LHCN-M2 (cell line): Measurements from ENCODE around the gene KRT86. TPM values are rescaled to one million over a fixed set of nuclear protein-coding genes. Genes with fewer than 3 reads are reported as not detected.
A peak's percentile ranks its signal among the peaks of the same experiment; 100 is the strongest.
"Not testable (repeated sequence)": the region's sequence is repeated elsewhere in the genome, so short reads cannot be mapped to it uniquely, and the experiment has no call there.

Experiments used
- DNase-seq: peaks from one replicate; pipeline ENCODE4 v3.0.0-alpha.2; 2012; ENCODE audit warnings: low read depth
- total RNA-seq: library from RNA; depleted of rRNA; stranded (reverse); fragments of >200 nt; gene quantifications from 2 replicates; pipeline ENCODE4 v1.2.3, GENCODE V29; 2014

The KRT86 gene
- total RNA-seq, 1 experiment from 2014 or later, result 0.06 TPM

DNA sequence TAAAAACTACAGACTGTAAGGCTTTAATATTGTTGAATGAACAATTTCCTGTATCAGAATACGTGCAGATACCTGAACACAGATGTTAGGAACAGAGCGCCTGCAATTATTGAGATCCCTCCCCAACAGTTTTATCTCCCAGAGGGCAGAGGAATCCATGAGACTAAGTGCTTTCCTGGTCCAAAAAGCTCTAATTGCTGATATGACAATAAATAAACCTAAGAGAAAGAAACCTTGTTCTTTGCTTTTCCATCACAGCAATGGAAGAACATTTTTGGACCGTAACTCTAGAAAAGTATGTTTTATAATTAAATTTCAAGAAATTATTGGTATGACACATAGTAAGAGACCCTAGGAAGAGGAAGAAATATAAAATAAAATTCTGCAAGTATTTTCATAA is 59.7 kb downstream of the KRT86 start:
- no peak for DNase-seq

DNA sequence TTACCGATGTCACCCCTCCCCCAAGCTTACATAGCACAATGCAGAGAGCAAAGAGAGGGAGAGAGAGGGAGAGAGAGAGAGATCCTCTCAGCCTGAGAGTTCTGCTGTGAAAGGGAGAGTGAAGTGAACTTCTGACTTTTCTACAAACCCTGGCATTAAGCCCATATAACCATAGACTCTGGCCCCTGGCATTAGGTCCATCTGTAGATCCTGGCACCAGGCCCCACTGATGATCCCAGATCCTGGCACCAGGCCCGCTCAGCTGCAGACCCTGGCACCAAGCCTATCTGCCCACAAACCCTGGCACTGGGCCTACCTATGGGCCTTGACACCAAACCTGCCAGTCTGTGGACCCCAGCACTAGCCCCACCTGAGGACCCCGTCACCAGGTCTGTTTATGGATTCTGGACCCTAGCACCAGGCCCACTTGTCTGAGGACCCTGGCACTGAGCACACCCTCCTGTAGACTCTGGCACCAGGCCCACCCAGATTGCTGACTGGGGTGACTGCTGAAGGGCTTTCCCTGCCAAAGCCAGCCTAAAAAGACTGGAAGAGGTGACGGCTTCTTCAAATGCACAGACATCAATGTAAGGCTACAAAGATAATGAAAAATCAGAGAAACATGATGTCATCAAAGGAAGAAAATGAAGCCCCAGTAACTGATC is 61.3 kb downstream of the KRT86 start:
- no peak for DNase-seq

DNA sequence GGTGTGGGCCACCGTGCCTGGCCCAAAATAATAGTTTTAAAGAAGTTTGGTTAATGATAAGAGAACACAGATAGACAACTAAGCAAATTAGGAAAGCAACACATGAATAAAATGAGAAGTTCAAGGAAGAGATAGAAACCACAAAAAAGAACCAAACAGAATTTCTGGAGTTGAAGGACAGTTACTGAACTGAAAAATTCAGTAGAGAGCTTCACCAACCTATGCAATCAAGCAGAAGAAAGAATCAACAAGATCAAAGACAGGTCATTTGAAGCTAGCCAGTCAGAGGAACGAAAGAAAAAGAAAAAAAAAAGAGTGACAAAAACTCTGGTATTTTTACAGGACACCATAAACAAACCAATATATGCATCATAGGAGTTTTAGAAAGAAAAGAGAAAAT is 62.2 kb downstream of the KRT86 start:
- no peak for DNase-seq

DNA sequence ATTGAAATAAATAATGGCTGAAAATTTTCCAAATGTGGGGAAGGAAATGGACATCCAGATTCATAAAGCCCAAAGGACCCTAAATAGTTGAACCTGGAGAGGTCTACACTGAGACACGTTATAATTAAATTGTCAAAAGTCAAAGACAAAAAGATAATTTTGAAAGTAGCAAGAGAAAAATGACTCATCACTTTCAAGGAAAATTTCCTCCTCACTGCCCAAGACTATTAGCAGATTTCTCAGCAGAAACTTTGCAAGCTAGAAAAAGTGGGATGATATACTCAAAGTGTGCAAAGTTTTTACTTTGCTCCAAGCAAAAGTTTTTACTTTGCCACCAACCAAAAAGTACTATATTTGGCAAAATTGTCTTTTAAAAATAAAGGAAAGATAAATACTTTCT is 62.6 kb downstream of the KRT86 start:
- no peak for DNase-seq

DNA sequence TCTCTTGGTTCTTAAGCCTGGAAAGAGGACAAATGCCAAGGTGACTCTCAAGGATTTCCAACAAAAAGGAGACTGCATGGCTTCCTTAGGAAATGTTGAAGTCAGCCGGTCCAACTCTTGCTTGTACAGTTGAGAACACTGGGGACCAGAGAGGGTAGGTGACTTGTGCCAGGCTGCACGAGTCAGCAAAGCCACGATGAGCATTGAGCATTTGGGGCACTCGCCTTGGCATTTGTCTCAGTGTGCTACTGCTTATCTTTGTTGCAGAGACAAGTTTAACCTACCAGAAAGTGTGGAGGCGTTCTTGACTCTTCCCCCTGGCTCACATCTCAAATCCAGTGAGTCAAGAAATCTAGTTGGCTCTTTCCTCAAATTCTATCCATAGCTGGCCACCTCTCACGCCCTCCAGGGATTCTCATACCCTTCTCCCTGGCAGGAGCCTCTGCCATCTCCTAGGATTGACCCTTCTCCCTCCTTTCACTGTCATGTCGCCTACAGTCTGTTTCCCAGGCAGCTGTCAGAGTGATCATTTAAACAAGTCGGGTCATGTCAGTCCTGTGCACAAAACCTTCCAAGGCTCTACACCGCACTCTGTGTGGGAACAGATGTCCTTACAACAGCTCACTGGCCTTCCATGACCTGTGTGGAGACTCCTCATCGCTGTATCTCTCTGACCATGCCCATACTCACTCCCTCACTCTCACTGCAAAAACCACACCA is 64.0 kb downstream of the KRT86 start:
- DNase-seq, result peak; percentile 54

DNA sequence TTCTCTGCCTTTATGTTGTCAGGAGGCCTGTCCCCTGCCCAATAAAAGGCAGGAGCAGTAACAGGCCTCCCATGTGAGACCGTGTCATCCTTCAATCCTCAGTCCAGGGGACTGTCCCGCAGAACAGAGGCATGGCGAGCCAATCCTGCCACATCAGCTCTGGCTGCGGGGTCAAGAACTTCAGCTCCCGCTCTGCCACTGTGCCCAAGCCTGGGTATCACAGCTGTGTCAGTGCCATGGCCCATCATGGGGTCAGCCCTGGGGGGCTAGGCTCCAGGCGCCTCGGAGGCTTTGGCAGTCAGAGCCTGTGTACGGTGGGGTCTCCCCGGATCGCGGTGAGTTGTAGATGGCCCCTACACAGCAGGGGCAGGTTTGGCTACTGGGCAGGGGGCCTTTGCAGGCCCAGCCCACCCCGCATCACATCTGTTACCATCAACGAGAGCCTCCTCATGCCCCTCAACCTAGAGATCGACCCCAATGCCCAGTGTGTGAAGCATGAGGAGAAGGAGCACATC is 66.7 kb downstream of the KRT86 start:
- DNase-seq, result no peak

DNA sequence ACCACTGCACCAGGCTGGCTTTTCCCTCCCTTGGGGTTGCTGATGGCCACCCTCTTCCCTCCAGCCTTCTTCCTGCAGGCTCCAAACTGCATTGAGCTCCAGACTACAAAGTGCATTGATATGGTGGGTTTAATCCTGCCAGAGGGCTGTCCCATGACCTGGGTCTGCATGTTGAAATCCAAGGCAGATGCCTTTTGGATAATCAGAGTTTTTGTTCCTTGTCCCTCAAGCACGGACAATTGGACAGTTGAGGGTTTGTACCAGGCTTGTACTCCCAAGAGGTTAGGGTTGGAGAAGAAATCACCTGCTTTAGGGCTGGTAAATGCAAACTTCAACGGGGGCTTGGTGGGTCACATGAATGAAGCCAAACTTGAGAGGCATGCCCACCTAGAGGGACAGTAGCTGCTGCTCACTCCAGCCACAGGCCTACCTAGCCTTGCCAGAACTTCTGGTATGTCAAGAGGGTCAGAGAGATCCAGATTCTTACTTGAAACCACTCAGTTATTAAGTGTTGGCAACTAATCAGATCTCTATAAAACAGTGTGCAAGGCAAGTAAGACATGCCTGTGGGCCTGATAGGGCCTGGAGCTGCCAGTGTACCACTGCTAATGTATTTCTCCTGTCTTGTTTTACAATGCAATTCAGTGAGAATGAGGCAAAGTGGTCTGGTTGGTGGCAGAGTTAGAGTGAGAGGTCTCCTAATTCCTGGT is 68.5 kb downstream of the KRT86 start:
- DNase-seq, result no peak

DNA sequence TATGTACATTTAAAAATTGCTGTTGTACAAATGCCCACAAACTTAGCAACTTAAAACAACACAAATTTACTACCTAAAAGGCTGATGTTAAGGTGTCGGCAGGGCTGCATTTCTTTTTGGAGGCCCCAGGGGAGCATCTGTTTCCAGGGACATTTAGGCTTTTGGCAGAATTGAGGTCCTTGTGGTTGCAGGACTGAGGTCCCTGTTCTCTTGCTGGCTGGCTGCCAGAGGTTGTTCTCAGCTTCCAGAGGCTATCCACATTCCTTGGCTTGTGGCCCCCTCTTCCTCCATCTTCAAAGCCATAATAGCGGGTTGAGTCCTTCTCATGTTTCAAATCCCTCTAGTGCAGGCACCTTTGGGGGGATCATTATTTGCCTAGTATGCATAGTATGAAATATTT is 69.1 kb downstream of the KRT86 start:
- no peak for DNase-seq

DNA sequence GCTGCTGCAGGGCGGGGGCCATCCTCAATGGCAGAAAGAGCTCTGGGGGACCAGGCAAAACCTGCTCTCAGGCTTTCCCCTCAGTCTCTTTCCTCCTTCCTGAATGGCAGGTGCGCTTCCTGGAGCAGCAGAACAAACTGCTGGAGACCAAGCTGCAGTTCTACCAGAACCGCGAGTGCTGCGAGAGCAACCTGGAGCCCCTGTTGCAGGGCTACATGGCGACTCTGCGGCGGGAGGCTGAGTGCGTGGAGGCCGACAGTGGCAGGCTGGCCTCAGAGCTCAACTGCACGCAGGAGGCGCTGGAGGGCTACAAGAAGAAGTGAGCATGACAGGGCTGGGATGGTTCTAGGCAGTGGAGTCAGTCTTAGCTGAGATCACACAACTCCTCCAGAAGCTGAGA is 69.7 kb downstream of the KRT86 start:
- no peak for DNase-seq

DNA sequence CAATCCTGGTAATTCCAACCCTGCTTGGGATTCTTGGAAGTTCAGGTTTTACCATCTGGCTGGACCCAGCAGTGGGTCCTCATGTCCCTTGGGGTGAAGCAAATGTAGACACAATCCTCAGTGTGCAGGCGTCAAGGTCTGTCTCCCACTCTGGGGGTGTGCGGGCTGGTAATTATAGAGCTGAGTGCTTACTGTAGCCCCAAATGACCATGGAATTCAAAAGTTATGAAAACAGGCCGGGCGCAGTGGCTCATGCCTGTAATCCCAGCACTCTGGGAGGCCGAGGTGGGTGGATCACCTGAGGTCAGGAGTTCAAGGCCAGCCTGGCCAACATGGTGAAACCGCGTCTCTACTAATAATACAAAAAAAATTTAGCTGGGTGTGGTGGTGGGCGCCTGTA is 70.6 kb downstream of the KRT86 start:
- not testable (repeated sequence) for DNase-seq

DNA sequence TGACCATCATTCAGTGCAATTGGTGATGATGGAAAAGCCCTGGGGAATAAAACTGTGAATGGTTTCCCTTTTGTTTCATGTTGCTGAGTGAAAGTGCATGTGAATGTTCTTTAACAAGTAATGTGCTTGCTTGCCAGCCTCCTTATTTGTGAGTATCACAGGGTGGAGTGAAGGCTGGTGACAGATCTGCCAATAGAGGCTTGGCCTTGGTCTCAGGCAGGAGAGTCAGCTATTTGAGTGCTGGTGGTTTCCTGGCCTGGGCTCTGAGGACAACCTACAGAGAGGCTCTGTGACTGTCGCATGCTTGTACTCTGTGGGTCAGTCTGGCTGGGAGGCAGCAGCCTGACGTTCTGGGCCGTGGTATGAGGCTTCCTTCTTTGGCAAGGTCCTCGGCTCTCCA is 72.1 kb downstream of the KRT86 start:
- DNase-seq, result no peak

DNA sequence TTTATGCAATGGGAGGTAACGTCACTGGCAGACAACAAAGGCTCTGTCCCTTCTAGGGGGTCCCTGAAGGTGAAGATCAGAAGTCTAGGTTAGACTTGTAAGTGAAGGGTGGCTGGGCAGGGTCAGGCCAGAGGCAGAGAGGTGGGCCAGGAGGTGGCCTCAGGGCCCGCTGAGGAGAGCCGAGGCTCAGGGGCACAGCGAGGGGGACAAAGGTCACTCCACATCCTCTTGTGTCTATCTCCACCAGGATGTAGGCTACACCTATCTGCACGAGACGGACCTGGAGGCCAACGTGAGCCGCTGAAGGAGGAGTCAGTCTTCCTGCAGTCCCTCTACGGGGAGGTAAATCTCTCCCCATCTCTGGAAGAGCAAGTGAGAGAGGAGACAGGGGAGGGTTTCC is 72.6 kb downstream of the KRT86 start:
- DNase-seq, result no peak

DNA sequence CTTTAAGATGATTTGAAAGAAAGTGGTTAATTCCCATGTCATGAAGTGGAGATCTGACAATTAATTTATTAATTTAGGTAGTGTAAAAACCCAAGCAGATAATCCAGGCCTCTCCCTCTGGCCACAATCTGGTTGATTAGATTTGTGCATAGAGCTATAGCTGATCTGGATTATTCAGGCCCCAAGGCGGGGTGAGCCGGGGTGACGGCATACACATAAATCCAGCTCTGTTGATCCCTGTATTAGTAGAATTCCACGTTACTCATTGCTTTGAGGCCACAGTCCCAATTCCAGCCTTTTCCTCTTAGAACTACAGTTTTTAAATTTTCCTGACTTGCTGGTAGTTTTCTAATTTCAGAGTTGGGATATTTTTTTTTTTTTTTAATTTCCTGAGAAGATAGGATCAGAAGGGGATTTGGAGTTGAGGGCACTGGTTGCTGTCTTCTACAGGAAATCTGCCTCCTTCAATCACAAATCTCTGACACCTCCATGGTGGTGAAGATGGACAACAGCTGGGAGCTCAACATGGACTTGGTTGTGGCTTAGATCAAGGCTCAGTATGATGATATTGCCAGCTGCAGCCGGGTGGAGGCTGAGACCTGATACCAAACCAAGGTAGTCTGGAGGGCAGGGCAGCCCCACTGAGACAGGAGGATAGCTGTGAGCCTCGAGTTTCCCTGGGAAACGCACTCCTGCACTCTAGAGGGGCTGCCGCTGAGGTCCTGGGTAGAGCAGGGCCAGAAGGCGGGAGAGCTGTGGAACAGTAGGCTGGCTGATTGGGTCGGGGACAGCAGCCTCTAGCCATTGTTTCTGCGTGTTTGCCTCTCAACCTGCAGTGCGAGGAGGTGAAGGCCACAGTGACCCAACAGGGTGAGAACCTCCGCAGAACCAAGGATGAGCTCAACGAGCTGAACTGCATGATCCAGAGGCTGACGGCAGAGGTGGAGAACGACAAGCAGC is 73.4 kb downstream of the KRT86 start:
- peak; percentile 71 for DNase-seq

DNA sequence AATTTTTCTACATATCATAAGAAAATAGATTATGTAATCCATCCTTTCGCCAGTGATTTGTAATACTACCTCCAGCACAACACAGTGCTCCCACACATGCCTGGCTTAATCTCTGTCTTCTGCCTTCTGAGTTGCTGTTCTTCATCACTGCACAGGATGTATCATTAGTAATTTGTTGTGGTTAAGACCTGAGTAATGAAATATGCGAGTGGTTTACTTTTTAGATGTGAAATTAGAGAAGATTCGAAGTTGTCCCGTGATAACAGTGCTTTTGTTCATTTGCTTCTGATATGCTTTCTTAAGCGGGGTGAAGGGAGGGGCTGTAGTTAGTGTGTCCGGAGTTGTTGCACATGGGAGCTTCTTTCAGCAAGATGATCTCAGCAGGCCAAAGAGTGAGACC is 74.8 kb downstream of the KRT86 start:
- DNase-seq, result peak; percentile 26

DNA sequence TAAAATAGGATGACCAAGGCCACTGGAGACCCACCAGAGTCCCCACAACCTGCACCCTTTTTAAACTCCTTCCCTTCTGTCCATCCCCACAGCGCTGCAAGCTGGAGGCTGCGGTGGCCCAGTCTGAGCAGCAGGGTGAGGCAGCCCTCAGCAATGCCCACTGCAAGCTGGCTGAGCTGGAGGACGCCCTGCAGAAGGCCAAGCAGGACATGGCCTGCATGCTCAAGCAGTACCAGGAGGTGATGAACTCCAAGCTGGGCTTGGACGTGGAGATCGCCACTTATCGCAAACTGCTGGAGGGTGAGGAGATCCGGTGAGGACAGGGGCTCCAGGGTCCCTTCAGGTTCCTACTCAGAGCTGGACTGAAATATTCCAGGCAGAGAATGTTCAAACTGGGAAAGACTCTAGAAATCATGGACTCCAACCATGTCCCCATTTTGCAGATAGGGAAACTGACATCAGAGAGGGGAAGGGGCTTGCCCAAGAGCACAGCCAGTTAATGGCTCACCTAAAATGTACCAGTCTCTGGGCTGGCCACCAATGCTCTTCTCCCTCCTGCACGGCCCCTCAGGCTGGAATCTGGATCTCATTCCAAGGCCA is 75.7 kb downstream of the KRT86 start:
- no peak for DNase-seq

DNA sequence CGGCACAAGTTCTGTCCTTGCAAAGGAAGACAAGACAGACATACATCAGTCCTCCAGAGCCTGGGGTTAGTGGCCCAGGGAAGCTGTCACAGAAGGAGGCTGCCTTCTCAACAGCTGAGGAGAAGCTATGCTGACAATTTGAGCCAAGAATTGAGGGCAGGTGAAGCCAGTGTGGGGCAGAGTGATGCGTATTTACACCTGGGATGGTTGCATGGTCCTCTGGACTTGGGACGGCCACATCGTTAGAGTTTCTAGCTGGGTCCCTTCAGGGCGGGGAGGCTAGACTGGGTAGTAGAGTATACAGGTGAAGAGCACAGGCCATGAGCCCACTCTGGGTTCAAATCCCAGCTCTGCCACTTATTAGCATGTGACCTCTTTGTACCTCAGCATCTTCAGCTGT is 76.3 kb downstream of the KRT86 start:
- no peak for DNase-seq

DNA sequence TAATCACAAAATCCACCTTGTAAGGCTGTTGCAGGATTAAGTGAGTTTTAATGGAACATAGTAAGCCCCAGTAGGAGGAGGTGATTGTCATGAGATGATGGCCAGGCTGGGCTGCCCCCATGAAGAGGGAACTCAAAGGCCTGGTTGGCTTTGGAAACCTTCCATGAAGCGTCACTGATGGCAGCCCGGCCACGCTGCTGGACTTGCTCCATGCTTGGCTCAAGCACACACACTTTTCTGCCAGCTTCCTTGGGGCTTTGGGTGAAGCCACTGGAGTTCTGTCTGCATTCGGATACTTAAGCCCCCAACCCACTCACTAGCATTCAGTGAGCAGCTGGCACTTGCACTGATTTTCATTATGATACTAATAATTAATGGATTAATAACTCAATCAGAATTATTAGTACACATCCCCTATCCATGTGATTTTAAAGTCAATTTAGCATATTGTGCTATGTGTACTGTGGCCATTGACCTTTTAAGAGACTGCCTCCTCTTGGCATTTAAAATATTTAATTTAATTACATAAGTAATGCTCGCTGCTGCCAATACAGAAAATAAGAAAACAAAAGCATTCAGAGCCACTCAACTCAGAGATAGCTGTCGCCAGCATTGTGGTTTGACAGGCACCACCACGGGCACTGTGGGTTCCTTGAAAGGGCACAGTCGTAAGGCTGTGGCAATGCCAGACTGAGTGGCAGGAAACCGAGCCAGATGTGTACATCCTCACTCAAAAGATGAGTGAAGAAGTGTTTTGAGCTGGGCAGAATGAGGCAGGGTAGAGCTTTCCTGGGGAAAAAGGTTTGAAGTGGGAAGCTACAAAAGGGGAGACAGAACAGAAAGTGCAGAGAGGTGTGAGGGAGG is 77.0 kb downstream of the KRT86 start:
- DNase-seq, result no peak

DNA sequence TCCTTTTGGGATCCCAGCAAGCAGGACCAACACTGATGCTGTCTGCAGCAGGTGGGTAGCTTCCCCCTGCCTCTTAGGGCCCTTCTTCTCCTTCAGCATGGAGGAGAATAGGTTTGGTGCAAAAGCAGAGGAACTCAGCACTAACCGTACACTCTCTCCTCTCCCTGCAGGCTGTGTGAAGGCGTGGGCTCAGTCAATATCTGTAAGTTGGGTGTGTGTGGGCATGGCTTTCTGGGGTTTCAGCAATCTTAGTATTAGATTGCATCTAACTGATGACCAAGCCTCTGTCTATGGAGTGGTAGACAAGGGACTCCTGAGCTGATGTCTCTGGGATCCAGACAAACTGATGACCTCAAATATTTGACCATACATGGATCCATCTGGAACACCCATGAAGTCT is 78.5 kb downstream of the KRT86 start:
- DNase-seq, result no peak

DNA sequence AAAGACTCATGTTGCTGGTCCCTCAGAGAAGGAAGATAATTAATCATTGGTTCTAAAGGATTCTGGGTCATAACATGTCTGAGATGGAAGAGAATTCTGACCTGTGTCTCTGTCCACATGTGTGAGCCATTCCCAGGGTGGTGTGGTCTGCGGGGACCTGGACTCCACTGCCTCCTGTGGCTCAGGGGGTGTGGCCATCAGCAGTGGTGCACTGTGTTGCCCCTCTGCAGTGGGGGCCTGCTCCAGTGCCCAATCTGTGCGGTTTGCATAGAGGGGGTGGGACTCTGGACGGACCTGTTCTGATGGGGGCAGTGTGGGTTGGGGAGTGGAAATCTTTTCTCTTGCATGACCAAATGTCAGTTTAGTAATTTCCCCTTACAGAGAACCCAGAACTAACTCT is 79.3 kb downstream of the KRT86 start:
- DNase-seq, result no peak

DNA sequence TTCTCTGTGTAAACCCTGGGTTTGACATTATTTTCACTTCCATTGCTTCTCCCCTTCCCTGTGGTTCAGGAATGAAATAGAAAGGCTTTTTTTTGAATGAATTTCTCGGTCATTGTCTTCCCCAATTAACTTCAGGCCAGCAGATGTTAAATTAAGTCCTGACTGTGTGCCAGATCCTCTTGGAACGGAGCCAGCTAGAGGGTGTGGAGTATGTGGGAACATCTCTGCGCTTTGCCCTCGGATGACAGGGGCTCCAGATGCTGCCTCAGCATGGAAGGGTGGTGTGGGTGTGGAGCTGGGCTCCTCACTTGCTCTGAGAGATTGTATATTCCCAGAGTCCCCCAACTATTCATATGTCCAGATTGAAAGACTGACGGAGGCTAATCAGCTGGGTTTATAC is 79.8 kb downstream of the KRT86 start:
- no peak for DNase-seq
